SK-N-SH treated with all-trans-retinoic acid at 6 μM for 48 hours (cell line): ENCODE data around the gene CPB1.

Source experiments
- ARNTL ChIP-seq: fragments of 450-650 bp; formaldehyde crosslinking; IDR thresholded peaks from 2 replicates; pipeline ENCODE4 v1.5.0; 2020; ENCODE audit warnings: low read depth, mild to moderate bottlenecking, moderate library complexity, borderline replicate concordance
- CREB5 ChIP-seq: fragments of 250-450 bp; sonication (Bioruptor Pico); IDR thresholded peaks from 2 replicates; pipeline ENCODE4 v1.5.1; 2020; ENCODE audit warnings: low read depth, mild to moderate bottlenecking, moderate library complexity
- ESRRG ChIP-seq: fragments of 250-450 bp; sonication (Bioruptor Pico); IDR thresholded peaks from 2 replicates; pipeline ENCODE4 v1.6.1; 2021; ENCODE audit warnings: mild to moderate bottlenecking
- ISL1 ChIP-seq: fragments of 250-450 bp; sonication (Bioruptor Pico); IDR thresholded peaks from 2 replicates; pipeline ENCODE4 v2.1.2; 2022; ENCODE audit warnings: mild to moderate bottlenecking, moderate library complexity
- OSR1 ChIP-seq: fragments of 250-450 bp; sonication (Bioruptor Pico); IDR thresholded peaks from 2 replicates; pipeline ENCODE4 v1.8.0; 2022; ENCODE audit warnings: moderate library complexity, mild to moderate bottlenecking, inconsistent platforms
- PATZ1 ChIP-seq: fragments of 250-450 bp; sonication (Bioruptor Pico); IDR thresholded peaks from 2 replicates; pipeline ENCODE4 v1.8.0; 2020; ENCODE audit warnings: mild to moderate bottlenecking, moderate library complexity, borderline replicate concordance
- POU6F1 ChIP-seq: fragments of 250-450 bp; sonication (Bioruptor Pico); IDR thresholded peaks from 2 replicates; pipeline ENCODE4 v1.8.0; 2021; ENCODE audit warnings: low read depth, mild to moderate bottlenecking, moderate library complexity, borderline replicate concordance
- TCF4 ChIP-seq: fragments of 250-450 bp; sonication (Bioruptor Pico); IDR thresholded peaks from 2 replicates; pipeline ENCODE4 v1.8.0; 2021; ENCODE audit warnings: mild to moderate bottlenecking, moderate library complexity, borderline replicate concordance
- TOX ChIP-seq: fragments of 250-450 bp; sonication (Bioruptor Pico); IDR thresholded peaks from 2 replicates; pipeline ENCODE4 v1.8.0; 2021; ENCODE audit warnings: mild to moderate bottlenecking, moderate library complexity, borderline replicate concordance
- ZFP3 ChIP-seq: fragments of 250-450 bp; sonication (Bioruptor Pico); IDR thresholded peaks from 2 replicates; pipeline ENCODE4 v1.5.0; 2020; ENCODE audit warnings: mild to moderate bottlenecking, moderate library complexity

- TF ChIP-seq CREB5 = no peak
- no peak for TF ChIP-seq TCF4 (CRISPR knock-in tag)
- no peak for TF ChIP-seq ARNTL (CRISPR knock-in tag)
- no peak for TF ChIP-seq TOX (CRISPR knock-in tag)
- no peak for TF ChIP-seq OSR1 (CRISPR knock-in tag)
- TF ChIP-seq POU6F1 (CRISPR knock-in tag) = no peak
- TF ChIP-seq PATZ1 (CRISPR knock-in tag) = no peak
- no peak for TF ChIP-seq ISL1
- no peak for TF ChIP-seq ZFP3
- no peak for TF ChIP-seq ESRRG (CRISPR knock-in tag)
These were observed 62.2 kb downstream of the CPB1 start for GRCh38 chr3:148889828-148890227.
